Left cardiac atrium (tissue), 4 donors: ENCODE measurements around the gene FGFR2. TPM values are rescaled to one million over a fixed set of nuclear protein-coding genes. Genes with fewer than 3 reads are reported as not detected.
A peak's percentile ranks its signal among the peaks of the same experiment; 100 is the strongest.

Experiments
- ATAC-seq, 2 donors: fragments of 200-7000 bp; cut with Tn5 transposase; one replicate each; pipeline ENCODE4 v1.9.1; 2020; ENCODE audit warnings: mild to moderate bottlenecking in 2 of 2, moderate library complexity in 2 of 2
- DNase-seq: peaks from one replicate; pipeline ENCODE4 v3.0.0-alpha.2; 2020
- intact Hi-C, 2 donors: fragments of 100-400 bp; cut with DNase I; formaldehyde crosslinking; loops; one replicate each; pipeline versions ENCODE4 v1.14.1 to v1.15.1; 2022 to 2023
- long read RNA-seq: library from polyadenylated mRNA; unstranded; transcript quantifications from one replicate; pipeline ENCODE4 v2.0.0, GENCODE V29; 2021
- total RNA-seq, 2 donors: library from RNA; stranded (reverse); fragmentation: NEBNext Ultra II Directional; extraction: Animal tissue kit (Norgen Biotek cat#: 25700); gene quantifications; one replicate each; pipeline ENCODE4 v1.2.1, GENCODE V29; 2021
- donor health status: DM: no; HTN: yes; CAD: no.
- donor health status: DM: no; HTN: yes; CAD: no; lungs with severe emphysema.
- donor health status: DM: yes; HTN: yes; CAD: no.
- donor health status: Dilated cardiomyopathy.

The FGFR2 gene
- total RNA-seq = 10 to 100 TPM in 1 of 2 donors, 1 to 10 TPM in 1; 6.1 to 24.4 TPM
- long read RNA-seq = 0 reads

DNA sequence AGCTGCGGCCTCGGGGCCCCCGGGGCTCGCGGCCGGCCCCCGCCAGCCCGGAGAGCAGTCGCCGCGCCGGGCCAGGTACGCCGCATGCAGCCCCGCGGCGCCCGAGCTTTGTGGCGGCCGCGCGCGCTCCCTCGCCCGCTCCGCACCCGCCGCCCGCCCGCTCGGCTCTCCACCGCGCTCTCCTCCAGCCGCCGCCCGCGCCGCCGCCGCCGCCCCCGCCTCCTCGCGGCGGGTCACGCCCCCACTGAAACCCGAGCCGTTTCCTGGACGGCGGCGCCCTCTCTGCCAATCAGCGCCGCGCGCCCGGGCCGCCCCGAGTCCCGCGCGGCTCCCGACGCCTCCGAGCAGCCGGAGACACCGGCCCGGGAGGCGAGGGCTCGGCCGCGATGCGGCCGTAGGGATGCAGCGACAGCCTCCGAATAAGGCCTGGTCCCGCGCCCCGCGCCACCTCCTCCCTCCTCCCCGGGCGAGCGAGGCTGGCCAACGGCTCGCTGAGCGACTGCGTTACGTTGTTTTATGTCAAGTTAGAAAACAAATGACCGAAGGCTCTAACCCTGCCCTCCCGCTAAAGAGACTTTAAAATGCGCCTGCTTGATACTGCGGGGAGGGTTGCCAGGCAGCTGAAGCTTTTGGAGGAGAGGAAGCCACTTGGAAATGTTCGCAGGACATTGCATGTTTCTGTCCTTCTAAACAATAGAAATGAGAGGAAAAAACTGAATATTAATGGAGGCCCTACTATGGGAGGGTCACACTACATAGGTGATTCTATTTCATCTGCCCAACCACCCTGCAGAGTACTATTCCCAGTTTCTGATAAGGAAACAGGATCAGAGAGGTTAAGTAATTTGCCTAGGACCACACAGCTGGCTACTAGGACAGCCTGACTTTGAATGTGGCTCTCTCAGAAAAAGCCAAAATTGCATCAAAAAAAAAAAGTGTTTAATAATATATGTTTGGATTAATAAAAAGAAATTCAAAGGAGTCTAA, at the start of gene FGFR2:
Gene FGFR2 (minus strand): TSS at position 182 of the 987 bp plus-strand sequence. CDS start 4,627 bp downstream, outside the sequence.
- ATAC-seq (peak; percentile 91 to 93), DNase-seq (peak; percentile 82)
- intact Hi-C loops = no loop called here

DNA sequence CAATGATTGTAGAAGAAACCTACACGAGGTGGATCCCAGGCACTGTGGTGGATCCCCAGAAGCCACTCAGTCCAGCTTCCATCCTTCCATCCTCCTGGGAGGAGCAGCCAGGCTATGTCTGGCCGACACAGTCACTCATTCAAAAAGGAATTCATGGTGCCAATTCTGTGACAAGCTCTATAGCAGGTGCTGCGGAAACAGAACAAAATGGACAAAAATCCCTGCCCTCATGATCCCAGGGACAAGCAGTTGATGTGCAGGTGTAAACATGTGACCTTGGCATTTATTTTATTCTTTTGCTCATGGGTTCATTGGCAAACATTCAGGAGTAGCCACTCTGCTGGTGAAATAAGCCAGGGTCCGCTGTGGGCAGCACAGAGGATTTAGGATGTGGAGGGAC, 49.2 kb upstream of the FGFR2 start:
- no peak for ATAC-seq
- intact Hi-C loops = no loop called here
- DNase-seq = no peak

DNA sequence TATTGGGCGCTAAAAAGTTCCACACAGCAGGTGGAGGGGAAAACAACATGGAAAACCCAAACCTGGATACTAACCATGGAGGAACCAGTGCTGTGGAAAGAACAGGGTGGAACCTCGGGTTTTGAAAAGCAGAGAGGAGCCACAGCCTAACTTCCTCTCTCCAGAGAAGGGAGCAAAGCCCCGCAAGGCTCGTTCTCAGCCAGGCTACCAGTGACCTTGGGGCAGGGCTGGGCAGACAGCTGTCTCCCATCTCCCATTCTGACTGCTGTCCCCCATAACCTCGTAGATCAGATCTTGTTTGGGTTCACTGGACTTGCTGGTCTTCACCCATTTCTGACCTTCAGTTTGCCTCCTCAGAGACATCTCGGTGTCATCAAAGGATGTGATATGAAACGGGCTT, 47.5 kb upstream of the FGFR2 start:
- no peak for ATAC-seq
- DNase-seq = no peak
- intact Hi-C loops = no loop called here

DNA sequence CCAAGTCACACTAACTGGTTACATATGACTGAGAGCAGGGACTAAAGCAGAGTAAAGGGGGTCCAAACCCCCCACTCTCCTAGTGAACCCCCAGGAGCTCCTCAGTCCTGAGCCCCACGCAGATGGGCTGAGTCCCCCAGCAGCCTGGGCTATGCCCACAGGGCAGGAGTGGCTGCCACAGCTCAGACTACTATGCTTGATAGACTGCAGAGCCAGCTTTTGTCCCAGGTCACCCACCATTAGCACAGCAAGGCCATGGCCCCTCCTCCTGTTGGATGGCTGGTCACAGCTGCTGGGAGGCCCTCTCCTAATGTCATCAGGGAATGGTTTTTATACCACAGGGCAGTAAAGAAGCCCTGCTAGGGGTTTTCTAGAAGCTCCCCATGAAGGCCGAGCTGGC, 46.3 kb upstream of the FGFR2 start:
- ATAC-seq (no peak), DNase-seq (no peak)
- intact Hi-C loops = no loop called here

DNA sequence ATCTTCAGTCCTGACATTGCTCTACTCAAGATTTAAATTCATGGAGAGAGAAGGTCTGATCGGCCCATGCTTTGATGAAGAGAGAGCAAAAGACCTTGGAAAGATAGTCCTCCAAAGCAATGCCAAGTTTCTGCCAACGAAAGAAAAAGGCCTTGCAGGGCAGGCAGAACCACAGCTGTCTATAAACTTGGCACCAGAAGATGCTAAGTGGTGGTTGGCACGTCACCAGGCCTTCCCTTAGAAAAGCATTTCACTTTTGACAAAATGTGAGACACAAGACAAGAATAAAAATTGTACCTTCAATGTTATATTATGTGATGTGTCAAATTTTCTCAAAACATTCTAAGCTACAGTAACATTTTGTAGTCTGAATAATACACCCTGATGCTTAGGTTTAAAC, 42.0 kb upstream of the FGFR2 start:
- DNase-seq (no peak), ATAC-seq (peak; percentile 40 to 47)
- intact Hi-C loops = no loop called here

DNA sequence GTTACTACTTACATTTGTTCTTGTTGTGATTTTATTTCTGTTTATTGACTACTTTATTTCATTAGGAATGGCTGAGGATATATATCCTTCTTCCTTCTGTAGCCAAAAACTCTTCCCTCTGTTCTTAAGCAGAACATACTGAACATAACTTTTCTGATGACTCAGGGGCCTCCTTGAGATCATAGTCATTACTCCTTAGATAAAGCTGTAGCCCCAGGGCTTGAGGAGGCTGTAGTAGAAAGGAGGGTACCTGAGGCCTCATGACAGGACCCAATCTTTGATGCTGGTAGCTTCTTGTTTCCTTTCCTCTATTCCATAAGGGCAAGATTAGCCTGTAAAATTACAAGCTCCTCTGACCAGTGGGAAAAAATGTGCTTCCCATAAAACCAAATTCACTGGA, 41.2 kb upstream of the FGFR2 start:
- intact Hi-C loops = no loop called here
- DNase-seq (no peak), ATAC-seq (no peak)

DNA sequence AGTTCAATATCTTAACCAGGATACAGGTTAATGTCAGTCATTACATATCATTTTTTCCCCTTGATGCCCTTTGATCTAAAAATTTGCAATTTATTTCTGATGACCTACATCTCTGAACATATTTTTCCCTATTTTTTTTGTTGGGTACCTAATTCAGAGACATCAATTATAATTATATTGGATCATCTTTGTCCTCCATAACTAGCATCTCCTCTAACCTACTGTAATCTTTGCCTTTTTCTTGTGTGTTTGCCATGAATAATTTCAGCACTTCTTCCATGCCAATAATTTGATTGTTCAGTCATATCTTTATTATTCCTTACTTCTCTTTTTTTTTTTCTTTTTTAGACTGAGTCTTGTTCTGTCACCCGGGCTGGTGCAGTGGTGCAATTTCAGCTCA, 39.2 kb upstream of the FGFR2 start:
- no peak for ATAC-seq
- intact Hi-C loops = no loop called here

DNA sequence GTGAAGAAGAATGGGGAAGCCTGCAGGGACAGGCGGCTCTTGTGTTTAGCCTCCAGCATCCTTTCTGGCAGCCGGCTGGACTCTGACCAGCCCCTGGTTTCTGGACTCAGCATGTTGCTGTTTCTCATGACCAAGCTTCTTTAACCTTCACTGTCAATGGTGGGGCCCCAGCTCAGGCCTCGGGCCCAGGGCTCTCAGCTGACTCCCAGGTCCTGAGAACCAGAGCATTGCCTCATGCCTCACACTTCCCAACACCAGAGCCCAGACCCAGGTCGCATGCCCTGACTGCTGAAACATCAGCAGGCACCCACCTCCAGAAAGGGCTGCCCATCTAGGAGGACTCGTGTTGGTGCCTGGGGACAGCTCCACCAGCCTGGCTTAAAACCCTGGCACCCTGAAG, 34.8 kb upstream of the FGFR2 start:
- intact Hi-C loops = no loop called here
- DNase-seq = no peak
- ATAC-seq = no peak

More for the DNA sequence above, 39.2 kb upstream of the FGFR2 start:
- no peak for DNase-seq

DNA sequence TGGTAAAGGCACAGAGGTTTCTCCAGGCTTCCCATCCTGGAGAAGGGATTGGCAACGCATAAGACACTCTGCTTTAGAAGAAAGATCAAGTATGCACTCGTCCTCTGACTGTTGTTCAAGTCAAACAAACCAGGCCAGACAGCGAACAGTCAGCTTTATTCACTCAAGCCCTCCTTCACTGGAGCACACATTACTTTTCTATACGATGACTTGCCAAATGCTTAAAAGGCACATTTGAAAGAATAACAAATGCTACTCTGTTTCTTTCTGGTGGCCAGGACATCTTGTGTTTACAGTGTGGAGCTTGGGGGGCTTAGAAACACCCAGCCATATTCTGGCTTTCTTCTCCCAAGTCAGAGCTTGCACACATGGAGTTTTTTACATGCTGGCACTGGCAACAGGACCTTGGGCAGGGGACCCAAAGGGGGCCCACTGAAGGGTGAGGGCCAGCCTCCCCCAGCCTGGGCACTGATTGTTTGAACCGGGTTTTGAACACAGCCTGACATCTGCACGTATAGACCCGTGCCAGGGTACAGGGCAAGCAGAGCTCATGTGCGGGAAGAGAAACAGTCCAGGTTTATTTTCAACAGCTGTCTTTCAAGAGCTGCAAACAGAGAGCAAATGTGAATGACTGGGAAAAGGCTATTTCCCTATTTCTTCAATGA, 33.3 kb upstream of the FGFR2 start:
- ATAC-seq = no peak
- DNase-seq = no peak
- intact Hi-C loops = no loop called here

DNA sequence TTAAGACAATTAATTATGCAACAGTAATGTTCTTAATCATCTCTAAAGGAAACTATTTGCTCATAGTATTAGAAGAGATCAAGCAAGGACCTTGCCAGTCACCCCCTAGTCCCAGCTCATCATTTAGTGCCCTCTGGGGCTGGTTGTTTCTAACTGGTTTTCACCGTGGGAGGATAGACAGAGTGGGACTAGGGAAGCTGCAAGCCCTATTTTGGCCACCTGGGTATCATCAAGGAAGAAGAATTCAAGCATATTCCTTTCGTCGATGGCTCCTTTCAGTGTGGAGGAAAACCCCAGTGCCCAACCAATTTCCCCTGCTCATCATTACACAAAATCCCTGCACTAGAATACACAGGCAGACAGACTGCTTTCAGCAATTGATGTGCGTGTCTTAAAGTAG, 30.6 kb upstream of the FGFR2 start:
- ATAC-seq (no peak), DNase-seq (no peak)
- intact Hi-C loops = no loop called here

DNA sequence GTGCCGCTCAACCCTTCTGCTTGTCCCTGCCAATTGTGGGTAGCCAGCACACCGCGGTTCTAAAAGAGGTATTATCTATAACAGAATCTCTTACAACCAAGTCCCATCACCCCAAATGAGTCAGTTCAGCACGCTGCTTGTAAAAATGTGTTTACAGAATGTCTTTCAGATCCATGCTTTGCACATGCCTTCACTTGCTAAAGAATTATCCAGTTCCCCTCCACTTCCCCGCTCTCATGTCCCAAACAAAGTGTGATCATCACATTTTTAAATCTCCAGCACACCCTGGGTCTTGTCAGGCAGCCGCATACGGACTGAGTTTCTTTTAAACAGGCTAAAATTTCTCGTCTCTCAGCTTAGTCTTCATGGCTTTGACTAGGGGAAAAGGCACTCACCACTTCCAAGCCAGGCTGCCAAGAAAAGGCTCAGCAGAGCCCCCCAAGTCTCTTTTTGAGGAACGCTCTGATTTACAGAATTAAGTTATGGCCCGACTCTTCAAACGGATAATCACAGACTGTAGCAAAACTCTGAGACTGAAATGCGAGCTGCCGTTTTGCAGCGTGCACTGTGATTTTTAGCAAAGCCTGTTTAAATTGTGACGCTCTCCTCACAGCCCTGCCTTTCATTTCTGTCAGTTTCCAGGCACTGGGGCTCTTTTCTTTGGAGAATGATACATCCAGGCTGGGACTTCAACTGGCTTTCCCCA, 29.8 kb upstream of the FGFR2 start:
- DNase-seq (no peak), ATAC-seq (no peak)
- intact Hi-C loops = no loop called here

DNA sequence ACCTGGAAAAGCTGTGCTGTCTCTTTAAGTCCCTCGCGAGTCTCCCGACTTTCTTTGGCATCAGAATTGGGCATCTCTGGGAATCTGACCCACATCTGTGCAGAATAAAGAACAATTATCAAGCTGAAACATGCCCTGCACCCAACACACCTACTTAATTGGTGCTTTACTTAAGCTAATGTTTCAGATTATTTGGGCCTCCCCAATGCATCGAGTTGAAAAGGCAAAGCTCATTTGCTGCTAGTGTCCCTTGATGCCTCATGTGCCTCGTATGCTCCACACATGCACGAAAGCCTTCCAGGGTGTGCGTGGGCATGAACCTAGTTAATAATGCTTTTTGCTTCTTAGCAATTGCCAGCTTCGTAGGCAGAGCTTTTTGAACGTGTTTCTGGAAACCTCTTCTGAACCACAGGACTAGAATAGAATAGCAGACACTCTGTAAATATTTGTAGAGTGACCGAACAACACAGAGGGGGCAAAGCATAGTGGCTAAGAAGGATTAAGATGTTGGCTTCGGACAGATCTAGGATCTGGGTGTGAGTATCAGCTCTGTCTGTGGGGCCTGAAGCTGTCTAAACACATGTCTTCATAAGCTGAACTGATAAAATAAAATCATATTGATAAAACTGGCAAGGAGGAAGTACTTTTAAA, 26.7 kb upstream of the FGFR2 start:
- DNase-seq (no peak), ATAC-seq (no peak)
- intact Hi-C loops = no loop called here

DNA sequence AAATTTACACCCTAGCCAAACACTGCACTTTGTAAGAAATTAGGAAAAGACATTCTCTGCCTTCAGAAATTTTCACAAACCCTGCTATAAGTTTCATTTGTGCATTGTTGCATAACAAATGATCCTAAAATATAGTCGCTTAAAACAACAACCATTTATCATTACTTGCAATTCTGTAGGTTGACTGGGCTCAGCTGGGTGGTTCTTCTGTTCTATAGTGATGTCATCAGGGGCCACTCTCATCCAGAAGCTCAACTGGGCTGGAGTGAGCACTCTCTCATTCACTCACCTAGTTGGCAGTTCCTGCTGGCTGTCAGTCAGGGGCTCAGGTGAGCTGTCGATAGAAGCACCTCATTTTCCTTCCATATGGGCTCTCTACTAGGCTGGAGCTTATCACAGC, 20.7 kb upstream of the FGFR2 start:
- ATAC-seq (no peak), DNase-seq (no peak)
- intact Hi-C loops = no loop called here

DNA sequence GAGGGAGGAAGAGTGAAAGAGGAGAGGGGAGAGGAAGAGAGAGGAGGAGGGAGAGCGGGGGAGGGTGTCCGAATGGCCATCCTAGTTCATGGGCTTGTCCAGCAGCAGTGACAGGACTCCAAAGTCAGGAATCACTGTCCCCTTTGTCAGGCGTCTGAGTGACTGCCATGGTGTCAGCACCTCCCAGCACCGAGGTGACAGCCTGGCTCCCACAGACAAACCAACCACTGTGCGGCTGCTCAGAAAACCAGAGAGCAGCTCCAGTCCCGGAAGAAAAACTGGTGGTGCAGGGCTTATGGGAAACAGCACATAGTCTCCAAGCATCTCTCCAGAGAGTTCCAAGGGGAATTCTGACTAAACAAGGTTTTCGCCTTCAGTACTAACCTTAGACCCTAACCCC, 18.9 kb upstream of the FGFR2 start:
- no peak for DNase-seq
- intact Hi-C loops = no loop called here
- ATAC-seq = no peak

DNA sequence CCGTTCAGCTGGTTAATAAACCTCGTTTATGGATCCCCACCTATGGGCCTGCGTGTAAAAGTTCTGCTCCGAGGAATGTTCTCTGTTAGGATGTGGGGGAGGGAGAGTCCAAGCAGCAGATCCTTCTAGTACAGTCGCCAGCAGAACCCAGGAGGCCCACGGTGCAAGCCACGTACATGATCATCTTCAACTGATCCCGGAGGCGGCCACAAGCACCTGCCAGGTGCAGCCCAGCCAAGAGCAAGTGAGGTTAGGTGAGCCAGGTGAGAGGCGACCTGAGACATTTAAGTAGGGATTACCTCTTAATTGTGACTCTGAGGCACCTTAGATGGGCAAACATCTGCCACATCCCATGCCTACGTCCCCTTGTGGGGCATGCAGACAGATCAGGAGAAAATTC, 18.0 kb upstream of the FGFR2 start:
- ATAC-seq (no peak), DNase-seq (no peak)
- intact Hi-C loops = no loop called here

DNA sequence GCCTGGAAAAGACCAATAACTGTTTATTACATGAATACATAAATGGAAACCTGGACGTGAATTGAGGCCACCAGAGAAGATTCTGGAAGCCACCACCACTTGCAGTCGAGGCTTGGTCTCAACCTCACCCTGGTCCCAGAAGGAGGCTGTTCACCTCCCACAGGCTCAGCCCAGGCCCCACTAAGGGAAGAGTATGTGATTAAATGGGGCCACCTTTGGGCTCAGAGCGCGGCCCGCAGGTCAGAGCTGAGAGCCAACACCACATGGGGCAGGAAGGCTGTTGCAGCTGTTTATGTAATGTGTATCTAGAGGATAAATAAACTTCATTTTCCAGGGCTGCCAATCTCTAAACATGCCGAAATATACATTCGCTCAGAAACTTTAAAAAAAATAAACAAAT, 17.6 kb upstream of the FGFR2 start:
- ATAC-seq (no peak), DNase-seq (no peak)
- intact Hi-C loops = no loop called here

DNA sequence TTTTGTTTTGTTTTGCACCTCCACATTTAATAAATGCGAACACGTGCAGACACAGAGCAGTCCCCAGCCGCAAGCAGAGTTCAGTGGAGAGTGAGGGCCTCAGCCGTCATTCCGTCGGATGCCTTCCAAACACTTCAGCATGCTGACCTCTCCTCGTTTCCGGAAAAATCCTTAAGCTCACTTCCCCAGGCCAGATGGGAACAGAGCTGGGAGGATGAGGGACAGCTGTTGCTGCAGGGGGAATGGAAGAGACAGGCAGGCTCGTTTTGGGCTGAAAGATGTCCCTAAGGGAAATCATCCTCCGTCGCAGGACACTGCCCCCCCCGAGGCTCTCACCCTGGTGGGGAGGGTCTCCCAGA, 17.2 kb upstream of the FGFR2 start:
- intact Hi-C loops = no loop called here
- no peak for DNase-seq
- ATAC-seq = peak in 1 of 2 donors; percentile 37

DNA sequence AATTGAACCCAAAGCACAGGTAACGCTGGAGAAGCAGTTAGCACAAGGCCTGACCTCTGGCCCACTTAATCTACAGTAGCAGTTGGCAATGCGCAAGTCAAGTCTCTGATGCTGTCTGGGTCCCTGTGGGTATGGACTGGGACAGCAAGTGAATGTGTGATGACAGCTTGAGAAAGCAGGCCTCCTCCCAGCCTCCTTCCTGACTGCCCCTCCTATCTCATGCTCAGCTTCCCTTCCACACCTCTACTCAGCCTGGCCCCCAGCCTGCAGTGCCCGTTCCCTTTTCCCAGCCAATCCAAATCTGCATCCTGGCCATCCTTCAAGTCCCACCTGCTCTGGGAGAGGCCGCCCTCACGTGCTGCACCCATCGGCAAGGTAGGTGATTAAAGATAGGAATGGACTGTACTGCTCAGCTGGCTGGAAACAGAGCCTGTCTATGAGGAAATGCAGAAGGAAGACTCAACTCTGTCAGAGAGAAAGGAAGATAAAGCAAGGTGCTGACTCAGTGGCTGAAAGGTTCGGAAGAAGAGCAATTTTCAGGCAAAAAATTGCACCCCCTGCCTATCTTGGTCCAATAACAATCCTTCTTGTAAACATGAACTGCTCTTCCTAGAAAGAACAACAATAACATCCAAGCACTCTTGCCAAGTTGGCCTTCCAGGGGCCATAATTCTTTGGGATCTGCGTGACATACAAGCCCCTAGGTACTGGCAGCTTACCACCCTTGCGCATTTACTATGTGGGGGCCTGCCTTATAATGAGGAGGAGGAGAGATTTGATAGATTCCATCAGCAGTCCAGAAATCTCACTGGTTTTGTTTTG, 16.6 kb upstream of the FGFR2 start:
- no peak for ATAC-seq
- no peak for DNase-seq
- intact Hi-C loops = no loop called here

DNA sequence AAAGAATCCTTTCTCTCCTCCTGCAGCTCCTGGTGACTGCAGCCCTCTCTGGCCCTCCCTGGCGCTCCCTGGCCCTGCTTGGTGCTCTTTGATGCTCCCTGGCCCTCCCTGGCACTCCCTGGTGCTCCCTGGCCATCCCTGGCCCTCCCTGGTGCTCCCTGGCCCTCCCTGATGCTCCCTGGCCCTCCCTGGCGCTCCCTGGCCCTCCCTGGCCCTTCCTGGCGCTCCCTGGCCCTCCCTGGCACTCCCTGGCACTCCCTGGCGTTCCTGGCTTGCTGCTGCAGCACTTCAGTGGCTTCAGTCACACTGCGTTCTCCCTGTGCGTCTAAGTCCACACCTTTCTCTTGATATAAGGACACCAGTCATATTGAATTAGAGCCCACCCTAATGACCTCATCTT, 15.2 kb upstream of the FGFR2 start:
- no peak for DNase-seq
- intact Hi-C loops = no loop called here
- no peak for ATAC-seq
